HepG2 (cell line): ENCODE measurements around the gene KBTBD2. TPM values are rescaled to one million over a fixed set of nuclear protein-coding genes. Genes with fewer than 3 reads are reported as not detected.
A peak's percentile ranks its signal among the peaks of the same experiment; 100 is the strongest.

Experiments used
- ATAC-seq: fragments of 200-7000 bp; cut with Tn5 transposase; 3 replicates; pipeline ENCODE4 v1.9.1; 2020; ENCODE audit warnings: mild to moderate bottlenecking, moderate library complexity
- BruUV-seq: library from RNA; stranded (reverse); fragments of 400-500 nt; replicated peaks from 2 replicates; lab custom pipeline; 2021; lab: Mats Ljungman, UMichigan
- CTCF ChIA-PET: fragments of 300-600 bp; formaldehyde crosslinking; extraction: SDS; loops from one replicate; lab custom pipeline; 2021; ENCODE audit warnings: low total read pairs, inconsistent platforms, low intra/inter-chr PET ratio; lab: Yijun Ruan, JAX
- POLR2A ChIA-PET: fragments of 350-600 bp; sonication (Branson Sonifier 250); formaldehyde crosslinking; loops from one replicate; lab custom pipeline; 2020; ENCODE audit warnings: antibody characterized with exemption, inconsistent platforms; lab: Yijun Ruan, JAX
- DNase-seq: peaks from one replicate; pipeline ENCODE4 v3.0.0-alpha.2; 2015; ENCODE audit warnings: low spot score
- FAIRE-seq: peaks from 3 replicates; lab custom pipeline; 2011; peaks lifted over from hg19 to GRCh38; lab: Jason Lieb, UNC
- H2AFZ ChIP-seq: one replicate; pipeline ENCODE4 v1.6.1; 2011; ENCODE audit warnings: low read length, inconsistent platforms
- H3K27ac ChIP-seq: fragments of 300-600 bp; 3 replicates; pipeline ENCODE4 v1.8.0; 2011; ENCODE audit warnings: mixed run types, mild to moderate bottlenecking, mixed read lengths, low read length, inconsistent platforms; ENCODE audit not compliant: insufficient read depth; ENCODE audit errors: extremely low read length
- H3K27me3 ChIP-seq, 2 experiments: fragments of 200-600 bp in 1 of 2; 2 replicates in 1 of 2; 3 replicates in 1 of 2; pipeline versions ENCODE4 v1.6.0 to v1.8.0; 2011; ENCODE audit warnings: low read length in 2 of 2, mild to moderate bottlenecking in 2 of 2, moderate library complexity in 2 of 2, inconsistent platforms in 1 of 2; ENCODE audit not compliant: insufficient read depth in 2 of 2, control insufficient read depth in 1 of 2
- H3K36me3 ChIP-seq, 2 experiments: fragments of 200-600 bp in 1 of 2; replicated peaks in 1 of 2; 2 replicates in 1 of 2; 3 replicates in 1 of 2; pipeline versions ENCODE4 v1.5.1 to v1.8.0; 2011; ENCODE audit warnings: low read length in 2 of 2, inconsistent platforms in 1 of 2; ENCODE audit not compliant: insufficient read depth in 2 of 2, control insufficient read depth in 1 of 2
- H3K4me1 ChIP-seq: 2 replicates; pipeline ENCODE4 v1.5.1; 2012; ENCODE audit warnings: low read length, inconsistent platforms; ENCODE audit not compliant: insufficient read depth
- H3K4me2 ChIP-seq: 2 replicates; pipeline ENCODE4 v1.6.0; 2011; ENCODE audit warnings: low read depth, low read length, inconsistent platforms
- H3K4me3 ChIP-seq, 3 experiments: fragments of 200-600 bp in 1 of 3; sonication (generic), shearing (Covaris generic) in 1 of 3; replicated peaks in 1 of 3; 2 replicates each; pipeline ENCODE4 v1.5.1; 2011 to 2016; ENCODE audit warnings: low read length in 3 of 3, inconsistent platforms in 2 of 3, low read depth in 2 of 3, mild to moderate bottlenecking in 2 of 3, control low read depth in 1 of 3, mixed read lengths in 1 of 3; ENCODE audit not compliant: insufficient read depth in 1 of 3
- H3K79me2 ChIP-seq: one replicate; pipeline ENCODE4 v1.6.1; 2011; ENCODE audit warnings: low read length, inconsistent platforms; ENCODE audit not compliant: insufficient read depth
- H3K9ac ChIP-seq: 2 replicates; pipeline ENCODE4 v1.6.0; 2011; ENCODE audit warnings: mild to moderate bottlenecking, low read depth, low read length, inconsistent platforms; ENCODE audit not compliant: insufficient read depth
- H3K9me3 ChIP-seq: 2 replicates; pipeline ENCODE4 v1.5.1; 2012; ENCODE audit warnings: mild to moderate bottlenecking, low read length
- H4K20me1 ChIP-seq: 2 replicates; pipeline ENCODE4 v1.6.0; 2011; ENCODE audit warnings: inconsistent platforms, mild to moderate bottlenecking, low read length, moderate library complexity; ENCODE audit not compliant: insufficient read depth
- LCORL ChIP-seq, 2 experiments: fragments of 450-650 bp in 1 of 2; sonication (generic) in 1 of 2; formaldehyde crosslinking in 1 of 2; IDR thresholded peaks; 2 replicates each; pipeline versions ENCODE4 v1.5.0 to v1.6.1; 2017 to 2020; ENCODE audit warnings: antibody characterized with exemption in 1 of 2, missing genetic modification reagents in 1 of 2
- POLR2G ChIP-seq: fragments of 200-400 bp; formaldehyde crosslinking; IDR thresholded peaks from 2 replicates; pipeline ENCODE4 v1.6.1; 2018; ENCODE audit warnings: mild to moderate bottlenecking, low read depth, low read length, moderate library complexity
- SALL2 ChIP-seq: sonication (generic); formaldehyde crosslinking; IDR thresholded peaks from 2 replicates; pipeline ENCODE4 v1.8.1; 2023; ENCODE audit warnings: mild to moderate bottlenecking, missing genetic modification reagents, inconsistent platforms
- WGBS: methylation state at CpG from one replicate; pipeline ENCODE4 v1.1.6; 2017; ENCODE audit warnings: low lambda C conversion rate; 5-methylcytosine and 5-hydroxymethylcytosine counted together
- in situ Hi-C: cut with HindIII; loops from 2 replicates; pipeline ENCODE4 v1.10.0; 2017; ENCODE audit warnings: low pct_unique_long_range_greater_than_20kb; ENCODE audit not compliant: extremely low pct_ligation_motif_present
- intact Hi-C: fragments of 100-400 bp; cut with micrococcal nuclease; formaldehyde crosslinking; loops from one replicate; pipeline ENCODE4 v1.10.0; 2022; ENCODE audit not compliant: unreplicated experiment
- polyA plus RNA-seq, 8 experiments: library from polyadenylated mRNA; depleted of rRNA in 3 of 8; stranded (reverse) in 7 of 8; unstranded in 1 of 8; fragments of >200 nt; fragmentation: Illumina TruSeq in 4 of 8; extraction: Trizol in 4 of 8; gene quantifications; 2 replicates each; pipeline versions ENCODE4 v1.2.1 to v1.2.3, GENCODE V29; 2011 to 2016; ENCODE audit warnings: low read depth in 4 of 8, missing spikeins in 1 of 8, mixed read lengths in 1 of 8; ENCODE audit not compliant: insufficient read depth in 1 of 8
- total RNA-seq, 5 experiments: library from RNA; depleted of rRNA; stranded (reverse); fragments of >200 nt; fragmentation: Illumina TruSeq; extraction: Trizol; gene quantifications; 2 replicates each; pipeline ENCODE4 v1.2.3, GENCODE V29; 2016; ENCODE audit warnings: low read depth in 1 of 5
- TF ChIP-seq, protein P1 (sequence below): sonication (generic); formaldehyde crosslinking; IDR thresholded peaks from 2 replicates; pipeline ENCODE4 v1.5.0; 2020; ENCODE audit warnings: mild to moderate bottlenecking, missing genetic modification reagents

KBTBD2 gene
- total and polyA plus RNA-seq, 2 of the 13 experiments (the other 11 are each of a cell fraction or from before 2014, with no cell fraction given), result 24.0 to 25.2 TPM

DNA sequence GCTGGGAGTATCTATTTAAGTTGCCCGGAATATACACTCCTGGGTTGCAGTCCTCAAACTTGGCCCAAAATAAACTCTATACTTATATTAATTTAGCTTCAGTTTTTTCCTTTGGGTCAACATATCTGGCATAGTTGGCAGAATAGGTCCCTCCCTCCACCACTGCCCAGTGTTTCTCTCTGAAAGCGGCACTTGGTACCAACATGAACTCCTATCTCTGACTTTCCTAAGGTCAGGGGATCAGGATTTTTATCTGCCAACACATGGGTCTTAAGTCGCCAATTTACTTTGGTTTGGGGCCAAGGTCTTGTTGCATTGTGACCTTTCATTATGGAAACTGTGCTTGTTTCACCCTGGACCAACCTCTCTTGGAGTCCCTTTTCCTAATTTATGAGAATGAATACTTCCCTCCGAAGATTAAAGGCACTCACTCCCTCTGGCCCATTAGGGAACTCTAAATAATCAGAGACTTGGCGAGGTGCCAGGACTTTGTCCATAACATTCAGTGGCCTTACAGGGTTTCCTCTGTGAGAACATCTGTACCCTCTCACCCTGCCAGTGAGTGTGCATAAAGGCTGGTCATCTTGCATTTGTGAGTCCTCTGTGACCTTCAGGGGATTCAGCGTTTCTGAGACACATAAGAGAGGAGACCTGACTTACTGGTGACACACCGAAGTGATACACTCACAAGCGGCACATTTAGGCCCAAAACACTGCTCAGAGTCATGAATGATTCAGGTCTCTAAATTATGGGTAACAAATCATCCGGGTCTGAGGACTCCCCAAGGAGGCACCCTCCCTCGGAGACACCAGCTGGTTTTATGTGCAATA is 46.0 kb upstream of the KBTBD2 start:
- Histone ChIP-seq H3K27ac (no peak overlapping the region), H3K9me3 (no peaks in the 10 kb centered on the region), H3K9ac (no peak overlapping the region), H3K4me3 (no peak overlapping the region), H4K20me1 (peaks cover 3% of the 10 kb centered on the region; the same call in 1 of the 2 replicates), H3K4me2 (no peak overlapping the region), H3K4me1 (peaks cover 46% of the 10 kb centered on the region), H2AFZ (no peak overlapping the region), H3K27me3 (no peaks in the 10 kb centered on the region; a peak in 1 of 5 replicates), H3K79me2 (peaks cover 52% of the 10 kb centered on the region), H3K36me3 (peaks cover 2% of the 10 kb centered on the region in 2 experiments; a peak in 3 of 5 replicates)
- ATAC-seq (no peak), FAIRE-seq (no peak), DNase-seq (peak; percentile 40)
- TF ChIP-seq SALL2 (CRISPR knock-in tag) (no peak), LCORL (IDR thresholded peaks at IDR 0.05) (peak; percentile 93; the same call in 1 of the 2 replicates), LCORL (CRISPR knock-in tag; IDR thresholded peaks at IDR 0.05) (no peak), POLR2G (peak; percentile 26; the same call in 1 of the 2 replicates)
- TF ChIP-seq, protein P1, sequence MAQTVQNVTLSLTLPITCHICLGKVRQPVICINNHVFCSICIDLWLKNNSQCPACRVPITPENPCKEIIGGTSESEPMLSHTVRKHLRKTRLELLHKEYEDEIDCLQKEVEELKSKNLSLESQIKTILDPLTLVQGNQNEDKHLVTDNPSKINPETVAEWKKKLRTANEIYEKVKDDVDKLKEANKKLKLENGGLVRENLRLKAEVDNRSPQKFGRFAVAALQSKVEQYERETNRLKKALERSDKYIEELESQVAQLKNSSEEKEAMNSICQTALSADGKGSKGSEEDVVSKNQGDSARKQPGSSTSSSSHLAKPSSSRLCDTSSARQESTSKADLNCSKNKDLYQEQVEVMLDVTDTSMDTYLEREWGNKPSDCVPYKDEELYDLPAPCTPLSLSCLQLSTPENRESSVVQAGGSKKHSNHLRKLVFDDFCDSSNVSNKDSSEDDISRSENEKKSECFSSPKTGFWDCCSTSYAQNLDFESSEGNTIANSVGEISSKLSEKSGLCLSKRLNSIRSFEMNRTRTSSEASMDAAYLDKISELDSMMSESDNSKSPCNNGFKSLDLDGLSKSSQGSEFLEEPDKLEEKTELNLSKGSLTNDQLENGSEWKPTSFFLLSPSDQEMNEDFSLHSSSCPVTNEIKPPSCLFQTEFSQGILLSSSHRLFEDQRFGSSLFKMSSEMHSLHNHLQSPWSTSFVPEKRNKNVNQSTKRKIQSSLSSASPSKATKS (CRISPR knock-in tag), result no peak
- intact Hi-C loops (no loop called here), in situ Hi-C loops (no loop called here)
- CTCF ChIA-PET, result no interaction called here
- POLR2A ChIA-PET, result no interaction called here
- BruUV-seq, result no TSS peak
- WGBS, result 92% methylated on average over 10 of the region's 10 CpGs
